ENCODE measurements around the gene GHR.

GRCh38 chr5:42598311-42598710 lies 175.1 kb downstream of the GHR start:
- no peak for TF ChIP-seq JUN (IDR thresholded peaks at IDR 0.05; ENCODE audit: low read depth, low read length)
- TF ChIP-seq GTF2F1 (IDR thresholded peaks at IDR 0.05; ENCODE audit: borderline replicate concordance, low read depth, low read length): no peak
- TF ChIP-seq EZH2 (IDR thresholded peaks at IDR 0.05; ENCODE audit: low read depth, low read length, severe bottlenecking): no peak
- no peak for TF ChIP-seq POLR2A (IDR thresholded peaks at IDR 0.05; ENCODE audit: control extremely low read depth in 1 of 2, low read depth in 2 of 2, low read length in 2 of 2)
- TF ChIP-seq CTCF (IDR thresholded peaks at IDR 0.05; ENCODE audit: control extremely low read depth in 1 of 3, insufficient read depth in 1 of 3, low read depth in 1 of 3, low read length in 3 of 3): no peak
- TF ChIP-seq ATF3 (IDR thresholded peaks at IDR 0.05; ENCODE audit: insufficient read depth, low read depth, low read length): no peak
- no peak for TF ChIP-seq POLR2AphosphoS5 (IDR thresholded peaks at IDR 0.05; ENCODE audit: low read depth, low read length)
- no peak for TF ChIP-seq JUND (IDR thresholded peaks at IDR 0.05; ENCODE audit: low read length)
- TF ChIP-seq BACH1 (IDR thresholded peaks at IDR 0.05; ENCODE audit: low read length): no peak
- TF ChIP-seq EP300 (IDR thresholded peaks at IDR 0.05; ENCODE audit: borderline replicate concordance in 1 of 2, low read depth in 2 of 2, low read length in 2 of 2): no peak
- no peak for TF ChIP-seq GABPA (IDR thresholded peaks at IDR 0.05; ENCODE audit: borderline replicate concordance, insufficient read depth, low read length)

Data from H1 (cell line).